GM18951 (cell line): ENCODE results near the gene CPAMD8.
"Not testable (repeated sequence)": the region's sequence is repeated elsewhere in the genome, so short reads cannot be mapped to it uniquely, and the experiment has no call there.

ENCODE experiments used
- POLR2A ChIP-seq: IDR thresholded peaks from 4 replicates; pipeline ENCODE4 v1.6.1; 2011; ENCODE audit warnings: mild to moderate bottlenecking; ENCODE audit not compliant: insufficient read length, insufficient read depth; ENCODE audit errors: extremely low read depth
- in situ Hi-C: fragments of 300-500 bp; cut with MboI; formaldehyde crosslinking; loops from one replicate; pipeline ENCODE4 v1.12.0; 2022; ENCODE audit warnings: low sequenced_read_pairs, mixed read lengths, inconsistent platforms; ENCODE audit not compliant: unreplicated experiment

The CPAMD8 gene

GRCh38 chr19:16938211-16938610 lies 88.4 kb downstream of the CPAMD8 start:
- in situ Hi-C loops: no loop called here

GRCh38 chr19:16937796-16938195 lies 88.8 kb downstream of the CPAMD8 start:
- in situ Hi-C loops: not testable (repeated sequence)

More at GRCh38 chr19:16938211-16938610, 88.4 kb downstream of the CPAMD8 start:
- no peak for TF ChIP-seq POLR2A

- TF ChIP-seq POLR2A: no peak
- in situ Hi-C loops: no loop called here
Measured at GRCh38 chr19:16936901-16937300, 89.7 kb downstream of the CPAMD8 start.

GRCh38 chr19:16934489-16934888 lies 92.1 kb downstream of the CPAMD8 start:
- in situ Hi-C loops: no loop called here
- no peak for TF ChIP-seq POLR2A

GRCh38 chr19:16931306-16931705 lies 95.3 kb downstream of the CPAMD8 start:
- no peak for TF ChIP-seq POLR2A
- in situ Hi-C loops: no loop called here

GRCh38 chr19:16930753-16931152 lies 95.9 kb downstream of the CPAMD8 start:
- in situ Hi-C loops: no loop called here
- TF ChIP-seq POLR2A: no peak

GRCh38 chr19:16928916-16929315 lies 97.7 kb downstream of the CPAMD8 start:
- in situ Hi-C loops: no loop called here
- TF ChIP-seq POLR2A: no peak

- in situ Hi-C loops: no loop called here
- TF ChIP-seq POLR2A: no peak
Measured at GRCh38 chr19:16928351-16928750, 98.3 kb downstream of the CPAMD8 start.

GRCh38 chr19:16927883-16928282 lies 98.7 kb downstream of the CPAMD8 start:
- in situ Hi-C loops: no loop called here
- TF ChIP-seq POLR2A: no peak

GRCh38 chr19:16922949-16923348 lies 103.7 kb downstream of the CPAMD8 start:
- in situ Hi-C loops: no loop called here
- no peak for TF ChIP-seq POLR2A

GRCh38 chr19:16922592-16922934 lies 104.0 kb downstream of the CPAMD8 start:
- in situ Hi-C loops: no loop called here

GRCh38 chr19:16921766-16922591 lies 104.6 kb downstream of the CPAMD8 start:
- in situ Hi-C loops: no loop called here

More at GRCh38 chr19:16922592-16922934, 104.0 kb downstream of the CPAMD8 start:
- no peak for TF ChIP-seq POLR2A

GRCh38 chr19:16920816-16921529 lies 105.6 kb downstream of the CPAMD8 start:
- in situ Hi-C loops: no loop called here
- TF ChIP-seq POLR2A: no peak

More at GRCh38 chr19:16921766-16922591, 104.6 kb downstream of the CPAMD8 start:
- no peak for TF ChIP-seq POLR2A

GRCh38 chr19:16919496-16919895 lies 107.1 kb downstream of the CPAMD8 start:
- in situ Hi-C loops: no loop called here
- no peak for TF ChIP-seq POLR2A
